ENCODE measurements around the gene WHRN. TPM values are rescaled to one million over a fixed set of nuclear protein-coding genes. Genes with fewer than 3 reads are reported as not detected.

Gene WHRN
- total RNA-seq, 2 experiments from 2014 or later = 0.19 to 2.1 TPM

DNA sequence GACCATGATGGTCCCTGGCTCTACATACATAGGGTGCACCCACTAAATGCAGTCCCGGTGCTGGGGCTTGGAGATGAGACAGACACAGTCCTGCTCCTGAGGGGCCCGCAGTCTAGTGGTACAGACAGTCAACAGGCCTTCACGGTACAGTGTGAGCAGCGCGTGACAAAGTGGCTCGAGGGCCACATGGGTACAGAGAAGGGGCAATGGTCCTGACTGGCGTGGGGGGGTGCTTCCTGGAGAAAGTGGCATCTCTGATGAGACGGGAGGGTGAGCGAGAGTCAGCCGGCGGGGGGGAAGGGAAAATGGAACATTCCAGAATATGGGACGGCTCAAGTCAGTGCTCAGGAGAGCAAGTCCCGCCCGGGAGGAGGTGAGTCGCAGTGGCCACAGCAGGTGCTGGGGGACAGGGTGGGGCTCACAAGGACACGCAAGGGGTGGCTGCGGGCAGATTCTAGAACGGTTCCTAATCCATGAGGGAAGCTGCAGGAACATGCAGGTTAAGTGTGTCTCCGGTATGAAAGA is 38.0 kb downstream of the WHRN start:
- H3K4me3 ChIP-seq (ENCODE audit: low read depth, low read length, poor library complexity, severe bottlenecking) = no peak overlapping the region
- H3K9me2 ChIP-seq (ENCODE audit: insufficient read depth, low read length) = no peaks in the 10 kb centered on the region
- intact Hi-C loops (cut with micrococcal nuclease; ENCODE audit: unreplicated experiment) = no loop called here
- no peaks in the 10 kb centered on the region for H3K36me3 ChIP-seq (ENCODE audit: insufficient read depth, low read length)
- H3K79me2 ChIP-seq (ENCODE audit: insufficient read depth, low read depth, low read length) = no peaks in the 10 kb centered on the region
- no peak for DNase-seq (ENCODE audit: low spot score)
- no peak overlapping the region for H3K27ac ChIP-seq (ENCODE audit: low read depth, low read length, poor library complexity, severe bottlenecking)
- no peaks in the 10 kb centered on the region for H3K4me1 ChIP-seq (ENCODE audit: insufficient read depth, low read length, poor library complexity, severe bottlenecking)
- no peaks in the 10 kb centered on the region for H4K20me1 ChIP-seq (ENCODE audit: insufficient read depth, low read length)
- BruUV-seq (replicated peaks) = no TSS peak
- no peak overlapping the region for H3K4me2 ChIP-seq (ENCODE audit: low read length)
- CTCF ChIA-PET (ENCODE audit: unreplicated experiment) = no interaction called here
- H2AFZ ChIP-seq (ENCODE audit: low read length) = no peak overlapping the region
- no peaks in the 10 kb centered on the region for H3K9me3 ChIP-seq (ENCODE audit: low read length)
- no peak for TF ChIP-seq EZH2phosphoT487 (IDR thresholded peaks at IDR 0.05; ENCODE audit: borderline replicate concordance, low read depth, low read length)
- TF ChIP-seq, protein P1, sequence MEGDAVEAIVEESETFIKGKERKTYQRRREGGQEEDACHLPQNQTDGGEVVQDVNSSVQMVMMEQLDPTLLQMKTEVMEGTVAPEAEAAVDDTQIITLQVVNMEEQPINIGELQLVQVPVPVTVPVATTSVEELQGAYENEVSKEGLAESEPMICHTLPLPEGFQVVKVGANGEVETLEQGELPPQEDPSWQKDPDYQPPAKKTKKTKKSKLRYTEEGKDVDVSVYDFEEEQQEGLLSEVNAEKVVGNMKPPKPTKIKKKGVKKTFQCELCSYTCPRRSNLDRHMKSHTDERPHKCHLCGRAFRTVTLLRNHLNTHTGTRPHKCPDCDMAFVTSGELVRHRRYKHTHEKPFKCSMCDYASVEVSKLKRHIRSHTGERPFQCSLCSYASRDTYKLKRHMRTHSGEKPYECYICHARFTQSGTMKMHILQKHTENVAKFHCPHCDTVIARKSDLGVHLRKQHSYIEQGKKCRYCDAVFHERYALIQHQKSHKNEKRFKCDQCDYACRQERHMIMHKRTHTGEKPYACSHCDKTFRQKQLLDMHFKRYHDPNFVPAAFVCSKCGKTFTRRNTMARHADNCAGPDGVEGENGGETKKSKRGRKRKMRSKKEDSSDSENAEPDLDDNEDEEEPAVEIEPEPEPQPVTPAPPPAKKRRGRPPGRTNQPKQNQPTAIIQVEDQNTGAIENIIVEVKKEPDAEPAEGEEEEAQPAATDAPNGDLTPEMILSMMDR (conservative IDR thresholded peaks at IDR 0.05; ENCODE audit: low read length) = no peak
- POLR2A ChIA-PET = no interaction called here

GRCh38 chr9:114465906-114466900 is 39.1 kb downstream of the WHRN start:
- Histone ChIP-seq H3K9me3 (ENCODE audit: low read length) (no peaks in the 10 kb centered on the region), H3K9me2 (ENCODE audit: insufficient read depth, low read length) (no peaks in the 10 kb centered on the region), H4K20me1 (ENCODE audit: insufficient read depth, low read length) (no peaks in the 10 kb centered on the region), H3K4me3 (ENCODE audit: low read depth, low read length, poor library complexity, severe bottlenecking) (no peak overlapping the region), H3K79me2 (ENCODE audit: insufficient read depth, low read depth, low read length) (no peaks in the 10 kb centered on the region), H2AFZ (ENCODE audit: low read length) (no peak overlapping the region), H3K4me2 (ENCODE audit: low read length) (no peak overlapping the region), H3K36me3 (ENCODE audit: insufficient read depth, low read length) (no peaks in the 10 kb centered on the region), H3K4me1 (ENCODE audit: insufficient read depth, low read length, poor library complexity, severe bottlenecking) (peaks cover 5% of the 10 kb centered on the region), H3K27ac (ENCODE audit: low read depth, low read length, poor library complexity, severe bottlenecking) (no peak overlapping the region)
- DNase-seq (ENCODE audit: low spot score) = no peak
- TF ChIP-seq, protein P1 (conservative IDR thresholded peaks at IDR 0.05; ENCODE audit: low read length) = no peak
- no peak for TF ChIP-seq EZH2phosphoT487 (IDR thresholded peaks at IDR 0.05; ENCODE audit: borderline replicate concordance, low read depth, low read length)
- ChIA-PET CTCF (ENCODE audit: unreplicated experiment) (no interaction called here), POLR2A (no interaction called here)
- intact Hi-C loops (cut with micrococcal nuclease; ENCODE audit: unreplicated experiment) = no loop called here
- BruUV-seq (replicated peaks) = no TSS peak

DNA sequence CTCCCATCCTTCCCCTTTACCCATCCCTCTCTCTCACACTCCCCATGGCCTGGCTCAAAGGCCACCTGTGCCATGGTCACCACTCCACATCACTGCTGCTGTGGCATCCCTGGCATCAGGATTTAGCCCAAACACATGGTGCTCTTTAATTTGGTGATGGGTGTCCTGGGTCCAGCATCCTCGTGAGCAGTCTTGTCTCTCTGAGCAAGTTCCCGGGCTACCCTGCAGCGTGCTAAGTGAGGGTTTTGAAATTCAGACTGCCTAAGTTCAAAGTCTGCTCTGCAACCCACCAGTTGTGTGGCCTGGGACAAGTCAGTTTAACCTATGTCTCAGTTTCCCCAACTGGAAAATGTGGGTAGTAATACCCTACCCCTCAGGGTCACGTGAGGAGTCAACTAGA is 39.9 kb downstream of the WHRN start:
- Histone ChIP-seq H3K36me3 (ENCODE audit: insufficient read depth, low read length) (no peaks in the 10 kb centered on the region), H3K4me1 (ENCODE audit: insufficient read depth, low read length, poor library complexity, severe bottlenecking) (peaks cover 8% of the 10 kb centered on the region), H3K27ac (ENCODE audit: low read depth, low read length, poor library complexity, severe bottlenecking) (no peak overlapping the region), H3K79me2 (ENCODE audit: insufficient read depth, low read depth, low read length) (no peaks in the 10 kb centered on the region), H2AFZ (ENCODE audit: low read length) (no peak overlapping the region), H3K9me2 (ENCODE audit: insufficient read depth, low read length) (no peaks in the 10 kb centered on the region), H4K20me1 (ENCODE audit: insufficient read depth, low read length) (no peaks in the 10 kb centered on the region), H3K4me3 (ENCODE audit: low read depth, low read length, poor library complexity, severe bottlenecking) (no peak overlapping the region), H3K9me3 (ENCODE audit: low read length) (no peaks in the 10 kb centered on the region), H3K4me2 (ENCODE audit: low read length) (no peak overlapping the region)
- ChIA-PET POLR2A (no interaction called here), CTCF (ENCODE audit: unreplicated experiment) (no interaction called here)
- no peak for DNase-seq (ENCODE audit: low spot score)
- intact Hi-C loops (cut with micrococcal nuclease; ENCODE audit: unreplicated experiment) = no loop called here
- no TSS peak for BruUV-seq (replicated peaks)
- TF ChIP-seq, protein P1 (conservative IDR thresholded peaks at IDR 0.05; ENCODE audit: low read length) = no peak
- no peak for TF ChIP-seq EZH2phosphoT487 (IDR thresholded peaks at IDR 0.05; ENCODE audit: borderline replicate concordance, low read depth, low read length)

All from OCI-LY7 (cell line).